ENCODE measurements around the gene WNT3A.

Gene WNT3A

GRCh38 chr1:228093050-228093906, 86.5 kb downstream of the WNT3A start:
- H3K9ac ChIP-seq (ENCODE audit: low read length) = no peak overlapping the region
- H3K9me3 ChIP-seq (ENCODE audit: insufficient read depth, low read length) = peaks cover 16% of the 10 kb centered on the region; the same call in 1 of the 2 replicates
- no peak overlapping the region for H2AFZ ChIP-seq (ENCODE audit: low read depth, low read length)
- TF ChIP-seq EZH2phosphoT487 (IDR thresholded peaks at IDR 0.05; ENCODE audit: low read depth) = no peak
- TF ChIP-seq, protein P1, sequence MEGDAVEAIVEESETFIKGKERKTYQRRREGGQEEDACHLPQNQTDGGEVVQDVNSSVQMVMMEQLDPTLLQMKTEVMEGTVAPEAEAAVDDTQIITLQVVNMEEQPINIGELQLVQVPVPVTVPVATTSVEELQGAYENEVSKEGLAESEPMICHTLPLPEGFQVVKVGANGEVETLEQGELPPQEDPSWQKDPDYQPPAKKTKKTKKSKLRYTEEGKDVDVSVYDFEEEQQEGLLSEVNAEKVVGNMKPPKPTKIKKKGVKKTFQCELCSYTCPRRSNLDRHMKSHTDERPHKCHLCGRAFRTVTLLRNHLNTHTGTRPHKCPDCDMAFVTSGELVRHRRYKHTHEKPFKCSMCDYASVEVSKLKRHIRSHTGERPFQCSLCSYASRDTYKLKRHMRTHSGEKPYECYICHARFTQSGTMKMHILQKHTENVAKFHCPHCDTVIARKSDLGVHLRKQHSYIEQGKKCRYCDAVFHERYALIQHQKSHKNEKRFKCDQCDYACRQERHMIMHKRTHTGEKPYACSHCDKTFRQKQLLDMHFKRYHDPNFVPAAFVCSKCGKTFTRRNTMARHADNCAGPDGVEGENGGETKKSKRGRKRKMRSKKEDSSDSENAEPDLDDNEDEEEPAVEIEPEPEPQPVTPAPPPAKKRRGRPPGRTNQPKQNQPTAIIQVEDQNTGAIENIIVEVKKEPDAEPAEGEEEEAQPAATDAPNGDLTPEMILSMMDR (IDR thresholded peaks at IDR 0.05; ENCODE audit: low read depth, low read length) = no peak
- peaks cover 19% of the 10 kb centered on the region for H3K4me1 ChIP-seq (ENCODE audit: low read length)
- H3K27me3 ChIP-seq (ENCODE audit: low read depth, low read length) = no peaks in the 10 kb centered on the region
- H4K20me1 ChIP-seq (ENCODE audit: insufficient read depth, low read length) = peaks cover 100% of the 10 kb centered on the region
- H3K36me3 ChIP-seq (replicated peaks; ENCODE audit: low read depth, low read length) = peaks cover 92% of the 10 kb centered on the region
- H3K27ac ChIP-seq (ENCODE audit: low read length) = no peak overlapping the region
- H3K79me2 ChIP-seq (ENCODE audit: low read length) = peaks cover 100% of the 10 kb centered on the region
- H3K4me2 ChIP-seq (ENCODE audit: low read length) = no peak overlapping the region
- H3K4me3 ChIP-seq (ENCODE audit: low read length) = no peak overlapping the region

DNA sequence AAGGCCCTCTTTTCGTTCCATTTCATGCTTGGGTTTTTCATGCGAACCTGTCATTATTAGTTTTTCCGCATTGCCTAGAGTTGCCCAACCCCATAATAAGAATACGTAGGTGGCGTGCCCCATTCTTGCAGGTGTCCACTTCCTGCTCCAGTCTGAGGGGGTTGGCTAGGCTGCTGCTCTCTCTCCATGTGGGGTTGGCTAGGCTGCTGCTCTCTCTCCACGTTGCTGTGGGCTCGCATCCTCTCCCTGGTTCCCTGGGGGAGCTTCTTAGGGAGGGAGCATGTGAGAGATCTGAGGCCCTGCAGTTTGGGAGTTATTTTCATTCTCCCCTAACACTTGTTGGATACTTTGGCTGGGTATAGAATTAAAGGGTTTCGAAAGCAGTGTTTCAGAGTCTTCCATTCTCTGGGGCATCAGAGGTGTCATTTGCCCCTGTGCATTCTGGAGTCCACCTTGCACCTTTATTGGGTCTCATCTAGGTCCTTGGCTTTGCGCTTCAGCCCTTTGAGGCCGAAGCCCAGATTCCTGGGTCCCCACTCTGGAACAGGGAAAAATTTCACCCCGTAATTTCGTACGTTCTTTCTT, 87.7 kb downstream of the WNT3A start:
- Histone ChIP-seq H3K9me3 (ENCODE audit: insufficient read depth, low read length) (peaks cover 16% of the 10 kb centered on the region; the same call in 1 of the 2 replicates), H3K27me3 (ENCODE audit: low read depth, low read length) (no peaks in the 10 kb centered on the region), H3K27ac (ENCODE audit: low read length) (no peak overlapping the region), H2AFZ (ENCODE audit: low read depth, low read length) (no peak overlapping the region), H3K4me1 (ENCODE audit: low read length) (peaks cover 6% of the 10 kb centered on the region), H3K4me2 (ENCODE audit: low read length) (no peak overlapping the region), H3K36me3 (replicated peaks; ENCODE audit: low read depth, low read length) (peaks cover 92% of the 10 kb centered on the region), H3K9ac (ENCODE audit: low read length) (no peak overlapping the region), H4K20me1 (ENCODE audit: insufficient read depth, low read length) (peaks cover 100% of the 10 kb centered on the region), H3K79me2 (ENCODE audit: low read length) (peaks cover 99% of the 10 kb centered on the region), H3K4me3 (ENCODE audit: low read length) (no peak overlapping the region)
- TF ChIP-seq, protein P1 (IDR thresholded peaks at IDR 0.05; ENCODE audit: low read depth, low read length) = no peak
- no peak for TF ChIP-seq EZH2phosphoT487 (IDR thresholded peaks at IDR 0.05; ENCODE audit: low read depth)

- Histone ChIP-seq H4K20me1 (ENCODE audit: insufficient read depth, low read length) (peaks cover 100% of the 10 kb centered on the region), H3K9me3 (ENCODE audit: insufficient read depth, low read length) (peaks cover 16% of the 10 kb centered on the region; the same call in 1 of the 2 replicates), H3K27ac (ENCODE audit: low read length) (no peak overlapping the region), H3K36me3 (replicated peaks; ENCODE audit: low read depth, low read length) (peaks cover 88% of the 10 kb centered on the region), H3K27me3 (ENCODE audit: low read depth, low read length) (no peaks in the 10 kb centered on the region), H3K4me2 (ENCODE audit: low read length) (no peak overlapping the region), H3K9ac (ENCODE audit: low read length) (no peak overlapping the region), H3K4me3 (ENCODE audit: low read length) (no peak overlapping the region), H3K4me1 (ENCODE audit: low read length) (no peaks in the 10 kb centered on the region), H3K79me2 (ENCODE audit: low read length) (peaks cover 99% of the 10 kb centered on the region), H2AFZ (ENCODE audit: low read depth, low read length) (no peak overlapping the region)
- TF ChIP-seq, protein P1 (IDR thresholded peaks at IDR 0.05; ENCODE audit: low read depth, low read length) = no peak
- TF ChIP-seq EZH2phosphoT487 (IDR thresholded peaks at IDR 0.05; ENCODE audit: low read depth) = no peak
Observed at GRCh38 chr1:228095161-228095560, 88.4 kb downstream of the WNT3A start.

DNA sequence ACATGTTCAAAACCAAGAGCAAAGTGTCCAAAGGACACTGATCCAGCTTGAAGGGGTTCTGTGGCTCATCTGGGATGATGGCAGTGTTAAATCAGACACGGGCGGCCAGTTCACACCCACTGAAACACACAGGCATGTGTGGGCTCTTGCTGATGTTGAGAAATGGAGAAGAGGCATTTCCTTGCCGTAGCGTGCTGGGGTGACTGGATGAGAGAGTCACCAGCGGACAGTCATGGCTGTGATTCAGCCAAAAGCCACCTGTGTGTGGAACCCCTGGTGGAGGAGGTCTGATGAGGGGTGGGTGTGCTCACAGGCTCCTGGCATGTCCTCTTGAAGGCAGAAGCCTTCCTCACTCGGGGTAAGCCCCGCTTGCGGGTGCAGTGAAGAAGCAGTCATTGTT, 89.1 kb downstream of the WNT3A start:
- H3K4me3 ChIP-seq (ENCODE audit: low read length) = no peak overlapping the region
- no peak overlapping the region for H2AFZ ChIP-seq (ENCODE audit: low read depth, low read length)
- TF ChIP-seq EZH2phosphoT487 (IDR thresholded peaks at IDR 0.05; ENCODE audit: low read depth) = no peak
- TF ChIP-seq, protein P1 (IDR thresholded peaks at IDR 0.05; ENCODE audit: low read depth, low read length) = no peak
- no peak overlapping the region for H3K4me2 ChIP-seq (ENCODE audit: low read length)
- no peak overlapping the region for H3K27ac ChIP-seq (ENCODE audit: low read length)
- no peak overlapping the region for H3K9ac ChIP-seq (ENCODE audit: low read length)
- H4K20me1 ChIP-seq (ENCODE audit: insufficient read depth, low read length) = peaks cover 93% of the 10 kb centered on the region
- peaks cover 91% of the 10 kb centered on the region for H3K79me2 ChIP-seq (ENCODE audit: low read length)
- peaks cover 16% of the 10 kb centered on the region; the same call in 1 of the 2 replicates for H3K9me3 ChIP-seq (ENCODE audit: insufficient read depth, low read length)
- no peaks in the 10 kb centered on the region for H3K4me1 ChIP-seq (ENCODE audit: low read length)
- peaks cover 80% of the 10 kb centered on the region for H3K36me3 ChIP-seq (replicated peaks; ENCODE audit: low read depth, low read length)
- H3K27me3 ChIP-seq (ENCODE audit: low read depth, low read length) = no peaks in the 10 kb centered on the region
